Chondrocyte (in vitro differentiated cells): ENCODE results near the gene TDRD9. TPM values are rescaled to one million over a fixed set of nuclear protein-coding genes. Genes with fewer than 3 reads are reported as not detected.

ENCODE experiments used
- DNase-seq: peaks from one replicate; pipeline ENCODE4 v3.0.0; 2021; ENCODE audit warnings: mixed read lengths, low spot score
- H3K27ac Mint-ChIP-seq: one replicate; pipeline ENCODE4 v1.8.0; 2021; ENCODE audit warnings: mild to moderate bottlenecking, moderate library complexity, mixed read lengths; ENCODE audit not compliant: unreplicated experiment
- H3K27me3 Mint-ChIP-seq: 2 replicates; pipeline ENCODE4 v1.8.0; 2021; ENCODE audit warnings: low read depth, mixed read lengths
- H3K36me3 Mint-ChIP-seq: 2 replicates; pipeline ENCODE4 v1.8.0; 2021; ENCODE audit warnings: low read depth, mixed read lengths
- H3K4me1 Mint-ChIP-seq: 2 replicates; pipeline ENCODE4 v1.8.0; 2021; ENCODE audit warnings: low read depth, mild to moderate bottlenecking, mixed read lengths
- H3K4me3 Mint-ChIP-seq: one replicate; pipeline ENCODE4 v1.8.0; 2021; ENCODE audit warnings: mild to moderate bottlenecking, moderate library complexity, mixed read lengths; ENCODE audit not compliant: unreplicated experiment
- H3K9me3 Mint-ChIP-seq: 2 replicates; pipeline ENCODE4 v1.8.0; 2021; ENCODE audit warnings: low read depth, mixed read lengths
- CTCF ChIP-seq: fragments of 200-600 bp; sonication (generic); IDR thresholded peaks from 2 replicates; pipeline ENCODE4 v1.5.0; 2021; ENCODE audit warnings: antibody characterized with exemption, mild to moderate bottlenecking, moderate library complexity
- total RNA-seq: library from RNA; stranded (reverse); gene quantifications from 3 replicates; pipeline ENCODE4 v1.2.1, GENCODE V29; 2021

Gene TDRD9
- total RNA-seq, 1 donor from 2014 or later, result not detected

- Mint-ChIP-seq H3K9me3 (no peaks in the 10 kb centered on the region), H3K4me1 (no peaks in the 10 kb centered on the region), H3K27me3 (peaks cover 5% of the 10 kb centered on the region)
Measured at GRCh38 chr14:104091927-104092771, 163.9 kb downstream of the TDRD9 start.

GRCh38 chr14:104092931-104093365, 164.7 kb downstream of the TDRD9 start:
- Mint-ChIP-seq H3K4me3 (no peak overlapping the region), H3K27ac (no peak overlapping the region), H3K27me3 (peaks cover 3% of the 10 kb centered on the region), H3K36me3 (no peaks in the 10 kb centered on the region), H3K4me1 (no peaks in the 10 kb centered on the region), H3K9me3 (no peaks in the 10 kb centered on the region)
- no peak for TF ChIP-seq CTCF
- no peak for DNase-seq

More at GRCh38 chr14:104091927-104092771, 163.9 kb downstream of the TDRD9 start:
- peak; percentile 93 for DNase-seq
- Mint-ChIP-seq H3K4me3 (no peak overlapping the region), H3K36me3 (no peaks in the 10 kb centered on the region), H3K27ac (no peak overlapping the region)
- TF ChIP-seq CTCF, result no peak

DNA sequence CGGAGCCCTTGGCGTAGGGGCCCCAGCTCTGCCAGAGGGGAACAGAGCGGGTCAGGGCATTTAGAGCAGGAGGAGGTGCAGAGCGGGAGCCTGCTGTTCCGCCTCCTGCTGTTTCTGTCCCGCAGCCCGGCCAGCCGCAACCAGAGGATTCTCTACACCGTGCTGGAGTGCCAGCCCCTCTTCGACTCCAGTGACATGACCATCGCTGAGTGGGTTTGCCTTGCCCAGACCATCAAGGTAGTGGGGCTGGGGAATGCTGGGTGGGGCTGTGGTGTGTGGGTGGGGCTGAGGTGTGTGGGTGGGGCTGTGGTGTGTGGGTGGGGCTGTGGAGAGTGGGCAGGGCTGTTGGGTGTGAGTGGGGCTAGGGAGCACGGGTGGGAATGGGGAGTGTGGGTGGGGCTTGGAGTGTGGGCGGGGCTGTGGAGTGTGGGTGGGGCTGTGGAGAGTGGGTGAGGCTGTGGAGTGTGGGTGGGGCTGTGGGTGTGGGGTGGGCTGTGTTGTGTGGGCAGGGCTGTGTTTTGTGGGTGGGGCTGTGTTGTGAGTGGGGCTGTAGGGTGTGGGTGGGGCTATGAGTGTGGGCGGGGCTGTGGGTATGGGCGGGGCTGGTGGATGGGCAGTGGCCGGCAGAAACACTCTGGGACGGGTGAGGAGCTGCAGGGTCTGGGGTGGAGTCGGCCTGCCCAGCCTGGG, 165.3 kb downstream of the TDRD9 start:
- peaks cover 3% of the 10 kb centered on the region for H3K27me3 Mint-ChIP-seq
- no peak overlapping the region for H3K27ac Mint-ChIP-seq
- no peaks in the 10 kb centered on the region for H3K9me3 Mint-ChIP-seq
- no peak overlapping the region for H3K4me3 Mint-ChIP-seq
- H3K4me1 Mint-ChIP-seq, result no peaks in the 10 kb centered on the region
- no peaks in the 10 kb centered on the region for H3K36me3 Mint-ChIP-seq
- no peak for TF ChIP-seq CTCF
- DNase-seq, result peak; percentile 81

GRCh38 chr14:104094056-104094708, 165.9 kb downstream of the TDRD9 start:
- Mint-ChIP-seq H3K4me3 (no peak overlapping the region), H3K4me1 (no peaks in the 10 kb centered on the region), H3K9me3 (no peaks in the 10 kb centered on the region), H3K27ac (no peak overlapping the region), H3K27me3 (peaks cover 3% of the 10 kb centered on the region), H3K36me3 (no peaks in the 10 kb centered on the region)
- peak; percentile 77 for DNase-seq
- no peak for TF ChIP-seq CTCF
